NCI-H2196 treated with DMSO at 0.1 percent for 48 hours (cell line): Measurements from ENCODE around the gene MAGED4.
"Not testable (repeated sequence)": the region's sequence is repeated elsewhere in the genome, so short reads cannot be mapped to it uniquely, and the experiment has no call there.

Source experiments
- DNase-seq: peaks from one replicate; lab custom pipeline; 2025; ENCODE audit not compliant: unreplicated experiment; lab: John Stamatoyannopoulos, UW

The MAGED4 gene

DNA sequence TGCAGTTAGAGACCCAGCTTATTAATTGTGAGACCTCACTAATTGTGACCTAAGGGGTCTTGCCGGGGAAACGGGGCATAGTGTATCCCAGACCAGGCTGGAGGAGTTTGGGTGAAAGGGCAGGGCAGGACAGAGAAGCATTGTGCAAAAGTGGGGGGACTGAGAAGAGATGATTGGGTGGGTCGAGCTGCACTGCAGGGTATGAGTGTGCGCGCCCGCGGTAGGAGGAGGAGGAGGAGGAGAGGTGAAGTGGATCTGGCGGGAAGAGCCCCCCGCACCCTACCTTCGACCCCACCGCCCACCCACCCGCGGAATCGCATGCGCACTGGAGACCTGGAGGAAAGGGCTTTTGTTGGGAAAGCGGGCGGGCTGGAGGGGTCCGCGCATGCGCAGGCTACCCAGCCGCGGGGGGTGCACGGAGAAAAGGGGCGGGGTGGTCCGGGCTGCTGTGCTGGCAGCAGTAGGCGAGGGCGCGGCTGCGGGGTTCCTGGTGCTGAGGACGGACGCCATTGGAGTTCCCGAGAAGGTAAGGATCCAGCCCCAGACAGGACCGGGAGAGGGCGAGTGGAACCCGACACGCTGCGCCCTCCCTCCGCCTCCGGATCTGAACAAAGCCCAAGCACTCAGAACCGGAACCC lies at the start of gene MAGED4:
Gene MAGED4, plus strand, starts transcription at position 449 of the 638 bp plus-strand sequence. CDS start 1,035 bp downstream, outside the sequence.
- not testable (repeated sequence) for DNase-seq

- no peak for DNase-seq
Observed at GRCh38 chrX:52138830-52139544, 45.7 kb upstream of the MAGED4 start.

DNA sequence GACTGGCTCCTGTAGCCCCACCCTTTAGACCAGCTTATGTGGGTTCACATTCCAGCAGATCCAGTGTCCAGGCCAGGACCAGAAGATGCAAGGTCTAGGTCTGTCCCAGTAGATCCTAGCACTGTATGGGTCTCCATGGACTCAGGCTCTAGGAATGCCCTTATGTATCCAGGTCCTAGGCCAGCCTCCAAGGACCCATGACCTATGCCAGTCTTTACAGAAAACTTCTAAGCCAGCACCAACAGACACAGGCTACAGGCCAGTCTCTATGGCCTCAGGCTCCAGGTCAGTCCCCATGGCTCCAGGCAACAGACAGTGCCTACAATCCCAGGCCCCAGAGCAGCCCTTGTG lies 45.2 kb upstream of the MAGED4 start:
- DNase-seq: no peak

- no peak for DNase-seq
Observed at GRCh38 chrX:52140020-52140419, 44.7 kb upstream of the MAGED4 start.

DNA sequence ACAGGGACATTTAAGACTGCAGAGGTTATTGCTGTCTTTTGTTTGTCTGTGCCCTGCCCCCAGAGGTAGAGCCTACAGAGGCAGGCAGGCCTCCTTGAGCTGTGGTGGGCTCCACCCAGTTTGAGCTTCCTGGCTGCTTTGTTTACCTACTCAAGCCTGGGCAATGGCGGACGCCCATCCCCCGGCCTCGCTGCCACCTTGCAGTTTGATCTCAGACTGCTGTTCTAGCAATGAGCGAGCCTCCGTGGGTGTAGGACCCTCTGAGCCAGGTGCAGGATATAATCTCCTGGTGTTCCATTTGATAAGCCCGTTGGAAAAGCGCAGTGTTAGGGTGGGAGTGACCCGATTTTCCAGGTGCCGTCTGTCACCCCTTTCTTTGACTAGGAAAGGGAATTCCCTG lies 34.0 kb upstream of the MAGED4 start:
- not testable (repeated sequence) for DNase-seq

GRCh38 chrX:52160140-52160539 lies 24.5 kb upstream of the MAGED4 start:
- DNase-seq: not testable (repeated sequence)

GRCh38 chrX:52166840-52167239 lies 17.8 kb upstream of the MAGED4 start:
- no peak for DNase-seq

GRCh38 chrX:52171055-52171454 lies 13.6 kb upstream of the MAGED4 start:
- not testable (repeated sequence) for DNase-seq

DNA sequence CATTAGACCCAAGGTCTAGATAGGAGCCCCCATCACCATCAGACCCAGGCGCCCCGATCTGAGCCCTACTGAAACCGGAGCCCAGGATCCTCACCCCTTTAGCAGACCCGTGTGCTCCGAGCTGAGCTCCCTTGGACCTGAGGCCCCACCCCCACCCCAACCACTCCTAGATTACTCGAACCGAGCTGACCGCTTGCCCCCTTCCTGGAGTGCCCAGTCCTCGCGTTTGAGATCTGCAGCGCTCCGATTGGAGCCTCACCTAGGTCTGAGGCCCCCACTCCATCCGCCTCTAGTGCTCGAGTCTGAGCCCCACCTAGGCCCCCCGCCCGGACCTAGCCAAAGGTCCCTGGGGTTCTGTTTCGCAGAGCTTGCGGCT lies 378 bp downstream of the MAGED4 start:
- DNase-seq: not testable (repeated sequence)

GRCh38 chrX:52211405-52211804 lies 26.7 kb downstream of the MAGED4 start:
- not testable (repeated sequence) for DNase-seq

DNA sequence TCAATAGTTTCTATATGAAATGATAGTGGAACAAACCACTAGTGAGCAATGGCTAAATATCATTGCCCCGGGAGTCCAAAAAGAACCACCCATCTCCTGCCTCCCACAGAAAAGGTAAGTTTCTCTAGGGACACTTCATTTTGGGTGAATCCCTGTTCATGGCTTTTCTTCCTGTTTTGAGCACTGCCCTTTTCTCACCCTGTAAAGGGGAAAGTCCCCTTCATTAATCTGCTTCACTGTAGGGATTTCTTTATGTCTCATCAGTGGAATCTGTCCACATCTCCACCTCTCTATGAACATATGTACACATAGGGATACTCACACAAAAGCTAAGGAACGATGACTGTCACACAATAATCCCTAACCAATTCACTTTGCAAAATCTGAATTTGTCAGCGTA lies 28.6 kb downstream of the MAGED4 start:
- no peak for DNase-seq

GRCh38 chrX:52216541-52216940 lies 31.9 kb downstream of the MAGED4 start:
- no peak for DNase-seq

DNA sequence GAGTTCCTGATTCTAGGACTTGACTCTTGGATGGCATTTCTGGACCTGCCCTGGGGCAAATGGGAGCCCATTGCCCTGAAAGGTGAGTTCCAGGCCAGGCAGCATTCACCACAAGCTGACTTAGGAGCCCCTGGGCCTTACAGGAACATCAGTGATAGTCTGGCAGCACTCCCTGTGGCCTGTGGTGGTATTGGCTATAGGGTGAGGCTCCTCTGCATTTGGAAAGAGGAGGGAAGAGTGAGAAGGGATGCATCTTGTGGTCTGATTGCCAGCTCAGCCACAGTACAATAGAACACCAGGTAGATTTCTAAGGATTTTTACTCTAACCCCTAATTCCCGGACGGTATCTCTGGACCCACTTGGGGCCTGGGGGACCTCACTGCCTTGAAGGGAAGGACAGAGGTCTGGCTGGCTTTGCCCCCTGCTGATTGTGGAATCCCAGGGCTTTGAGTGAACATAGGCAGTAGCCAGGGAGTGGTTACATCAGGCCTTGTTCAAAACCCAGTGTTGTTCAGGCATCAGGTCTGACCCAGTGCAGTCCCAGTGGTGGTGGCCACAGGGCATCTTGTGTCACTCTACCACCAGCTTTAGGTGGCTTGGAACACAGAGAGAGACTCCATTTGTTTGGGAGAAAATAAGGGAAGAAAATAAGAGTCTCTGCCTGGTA lies 32.9 kb downstream of the MAGED4 start:
- no peak for DNase-seq

DNA sequence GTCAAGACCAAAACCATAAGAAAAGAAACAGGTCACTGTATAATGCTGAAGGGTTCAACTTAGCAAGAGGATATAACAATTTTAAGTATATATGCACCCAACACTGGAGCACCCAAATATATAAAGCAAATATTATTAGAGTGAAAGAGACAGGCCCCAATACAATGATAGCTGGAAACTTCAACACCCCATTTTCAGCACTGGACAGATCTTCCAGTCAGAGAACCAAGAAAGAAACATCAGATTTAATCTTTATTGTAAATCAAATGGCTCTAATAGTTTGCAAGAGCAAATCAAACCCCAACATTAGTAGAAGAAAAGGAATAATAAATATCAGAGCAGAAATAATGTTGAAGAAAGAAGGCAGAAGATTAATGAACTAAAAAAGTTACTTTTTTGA lies 36.2 kb downstream of the MAGED4 start:
- no peak for DNase-seq
